Spleen (tissue), 13 donors: Measurements from ENCODE around the gene CXXC4. TPM values are rescaled to one million over a fixed set of nuclear protein-coding genes. Genes with fewer than 3 reads are reported as not detected.

ENCODE experiments used
- DNase-seq: peaks from one replicate; pipeline ENCODE4 v3.0.0-alpha.2; 2020
- H3K27ac ChIP-seq, 8 donors: fragments of 200-600 bp; sonication (generic) in 7 of 8; 1 replicate in 4 of 8; 2 replicates in 4 of 8; pipeline versions ENCODE4 v1.5.0 to v1.8.0; 2016 to 2021; ENCODE audit warnings: inconsistent platforms in 4 of 8, mild to moderate bottlenecking in 4 of 8, moderate library complexity in 1 of 8
- H3K27me3 ChIP-seq, 7 donors: fragments of 200-600 bp; sonication (generic) in 6 of 7; replicated peaks in 1 of 7; 1 replicate in 4 of 7; 2 replicates in 3 of 7; pipeline versions ENCODE4 v1.5.0 to v1.8.0; 2016 to 2021; ENCODE audit warnings: inconsistent platforms in 3 of 7, mild to moderate bottlenecking in 1 of 7
- H3K36me3 ChIP-seq, 6 donors: fragments of 200-600 bp; sonication (generic) in 5 of 6; 1 replicate in 4 of 6; 2 replicates in 2 of 6; pipeline versions ENCODE4 v1.5.0 to v1.8.0; 2016 to 2021; ENCODE audit warnings: inconsistent platforms in 2 of 6
- H3K4me1 ChIP-seq, 6 donors: fragments of 200-600 bp; sonication (generic) in 5 of 6; 1 replicate in 3 of 6; 2 replicates in 3 of 6; pipeline versions ENCODE4 v1.5.0 to v1.8.0; 2016 to 2021; ENCODE audit warnings: inconsistent platforms in 3 of 6
- H3K4me3 ChIP-seq, 8 donors: fragments of 200-600 bp; sonication (generic) in 7 of 8; 1 replicate in 4 of 8; 2 replicates in 4 of 8; pipeline versions ENCODE4 v1.5.0 to v1.8.0; 2016 to 2021; ENCODE audit warnings: inconsistent platforms in 4 of 8, mild to moderate bottlenecking in 4 of 8, moderate library complexity in 2 of 8
- H3K9me3 ChIP-seq, 8 donors: fragments of 200-600 bp; sonication (generic) in 7 of 8; 1 replicate in 4 of 8; 2 replicates in 4 of 8; pipeline versions ENCODE4 v1.5.0 to v1.8.0; 2016 to 2021; ENCODE audit warnings: inconsistent platforms in 4 of 8
- POLR2A ChIP-seq, 3 donors: fragments of 450-650 bp; IDR thresholded peaks; one replicate each; pipeline ENCODE4 v1.5.1; 2017; ENCODE audit warnings: antibody characterized with exemption in 3 of 3, mild to moderate bottlenecking in 1 of 3
- POLR2AphosphoS5 ChIP-seq, 3 donors: sonication (generic); formaldehyde crosslinking; IDR thresholded peaks; one replicate each; pipeline ENCODE4 v1.5.1; 2017; ENCODE audit warnings: antibody characterized with exemption in 3 of 3
- WGBS, 5 donors: extraction: QIAGEN DNeasy Blood & Tissue Kit in 3 of 5; methylation state at CpG; one replicate each; pipeline versions ENCODE4 v1.1.5 to v1.1.7; 2013 to 2018; 5-methylcytosine and 5-hydroxymethylcytosine counted together
- intact Hi-C: fragments of 100-400 bp; cut with DNase I; formaldehyde crosslinking; loops from one replicate; pipeline ENCODE4 v1.15.0; 2023; ENCODE audit warnings: low total_unique reads
- long read RNA-seq, 2 donors: transcript quantifications; one replicate each; lab custom pipeline, GENCODE V29; 2026
- polyA plus RNA-seq, 3 donors: library from polyadenylated mRNA; stranded (reverse); fragments of 200-250 nt; gene quantifications; one replicate each; pipeline ENCODE4 v1.2.1, GENCODE V29; 2013
- total RNA-seq, 7 donors: library from RNA; depleted of rRNA in 3 of 7; stranded (reverse); fragments of >200 nt in 3 of 7; fragmentation: NEBNext Ultra II Directional in 4 of 7; extraction: Animal tissue kit (Norgen Biotek cat#: 25700) in 4 of 7; gene quantifications; one replicate each; pipeline versions ENCODE4 v1.1.0 to v1.2.1, GENCODE V29; 2016 to 2021
- TF ChIP-seq, protein P1 (sequence below), 11 experiments: fragments of 200-600 bp in 7 of 11; fragments of 450-650 bp in 4 of 11; sonication (generic) in 4 of 11; IDR thresholded peaks in 8 of 11; conservative IDR thresholded peaks in 3 of 11; 1 replicate in 7 of 11; 2 replicates in 4 of 11; pipeline versions ENCODE4 v1.4.0 to v1.8.0; 2016 to 2021; ENCODE audit warnings: antibody characterized with exemption in 11 of 11, inconsistent platforms in 4 of 11, mild to moderate bottlenecking in 1 of 11
- donor health status: healthy with polysubstance abuse.
- donor health status: DM: no; HTN: no; CAD: no; lungs with moderate emphysema.
- donor health status: DM: no; HTN: no; CAD: no.
- donor health status: Bipolar disorder and iron deficiency.
- donor health status: healthy.
- donor health status: DM: no; HTN: no; CAD: no.
- donor health status: DM: yes; HTN: yes; CAD: no.

The CXXC4 gene
- 1 to 10 TPM in 4 of 7 donors, under 1 TPM in 3; 0.43 to 1.6 (median 1.2) TPM for total RNA-seq
- polyA plus RNA-seq: under 1 TPM; 0.09 to 0.19 (median 0.15) TPM
- long read RNA-seq, donor 1: 0 reads
- long read RNA-seq, donor 2, full-length matches to known transcripts: 1 of 1 reads
- long read RNA-seq, donor 2, partial matches to known transcripts: 0 of 1 reads
- long read RNA-seq, donor 2, other reads (novel, unspliced or antisense): 0 of 1 reads

DNA sequence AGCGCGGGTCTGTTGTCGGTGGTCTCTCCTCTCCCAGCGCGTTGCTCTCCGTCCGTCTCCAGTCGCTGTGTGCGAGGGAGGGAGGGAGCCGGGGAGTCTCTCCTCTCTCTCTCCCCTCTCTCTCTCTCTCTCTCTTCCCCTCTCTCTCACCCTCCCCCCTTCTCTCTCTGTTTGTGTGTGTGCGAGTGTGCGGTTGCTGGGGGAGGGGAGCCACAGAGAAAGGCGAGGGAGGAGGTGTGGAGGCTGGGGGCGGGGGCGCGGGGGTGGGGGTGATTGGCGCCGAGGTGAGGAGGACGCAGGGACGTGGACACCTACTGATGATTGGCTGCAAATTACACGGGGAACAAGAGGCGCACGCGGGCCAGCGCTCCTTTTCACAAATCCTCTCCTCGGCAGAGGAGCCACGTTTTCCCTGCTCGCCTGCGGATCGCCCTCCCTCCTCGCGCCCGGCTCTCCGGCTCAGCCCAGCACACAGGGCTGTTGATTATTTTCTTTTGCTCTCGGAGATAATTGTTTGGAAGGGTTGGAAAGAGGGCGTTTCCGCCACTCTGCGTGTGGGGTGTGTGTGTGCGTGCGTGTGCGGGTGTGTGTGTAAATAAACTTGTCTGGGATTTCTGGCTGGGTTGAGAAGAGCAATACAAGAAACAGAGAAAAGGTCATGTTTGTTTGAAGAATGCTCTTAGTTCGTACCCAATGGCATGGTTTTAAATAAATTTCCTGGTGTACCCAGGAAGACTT is at the start of gene CXXC4:
TSS of gene CXXC4 (minus strand) at position 73 of the 738 bp plus-strand sequence. CDS start 3,092 bp downstream, outside the sequence.
- peak in 1 of 3 donors; percentile 36 for TF ChIP-seq POLR2AphosphoS5 (IDR thresholded peaks at IDR 0.05)
- TF ChIP-seq POLR2A (IDR thresholded peaks at IDR 0.05): no peak
- Histone ChIP-seq H3K27me3 (peaks cover 0 to 100% (median 37%) of the 10 kb centered on the region in 7 donors), H3K36me3 (no peaks in the 10 kb centered on the region), H3K4me3 (peak within 1 kb of the TSS; percentile 16 to 64 (median 26)), H3K27ac (peak within 1 kb of the TSS in 6 of 8 donors; percentile 11 to 69 (median 63)), H3K9me3 (no peaks in the 10 kb centered on the region), H3K4me1 (peaks cover 0 to 48% (median 26%) of the 10 kb centered on the region in 6 donors)
- 1 to 4% (median 2%) methylated on average over 40 to 42 of the region's 42 CpGs for WGBS, 5 donors
- intact Hi-C loops: no loop called here
- peak; percentile 64 for DNase-seq

DNA sequence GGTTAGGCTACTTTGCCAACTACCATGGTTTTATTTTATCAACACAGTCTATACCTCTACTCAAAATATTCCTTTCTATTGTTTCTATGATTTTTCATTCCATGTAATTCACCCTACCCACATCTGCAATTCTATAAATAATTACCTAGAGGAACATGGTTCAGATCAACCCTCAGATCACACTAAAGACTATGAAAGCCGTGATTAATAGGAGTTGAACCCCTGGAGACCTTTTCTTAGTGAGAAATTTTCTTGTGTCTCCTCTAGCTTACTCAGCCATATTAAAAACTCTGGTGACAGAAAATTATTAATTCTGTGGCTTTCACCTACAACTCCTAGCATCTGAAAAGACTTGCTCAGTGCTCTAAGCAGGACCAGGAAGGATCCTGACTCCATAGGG is 38.5 kb upstream of the CXXC4 start:
- Histone ChIP-seq H3K4me1 (no peaks in the 10 kb centered on the region), H3K27me3 (no peaks in the 10 kb centered on the region), H3K27ac (no peak overlapping the region), H3K4me3 (no peak overlapping the region), H3K9me3 (peaks cover 0 to 12% (median 5%) of the 10 kb centered on the region in 8 donors), H3K36me3 (no peaks in the 10 kb centered on the region)
- intact Hi-C loops: no loop called here
- 67 to 80% (median 71%) methylated on average over 1 of the region's 1 CpG for WGBS, 5 donors
- DNase-seq: no peak
- TF ChIP-seq POLR2A (IDR thresholded peaks at IDR 0.05) (no peak), POLR2AphosphoS5 (IDR thresholded peaks at IDR 0.05) (no peak)
- TF ChIP-seq, protein P1, sequence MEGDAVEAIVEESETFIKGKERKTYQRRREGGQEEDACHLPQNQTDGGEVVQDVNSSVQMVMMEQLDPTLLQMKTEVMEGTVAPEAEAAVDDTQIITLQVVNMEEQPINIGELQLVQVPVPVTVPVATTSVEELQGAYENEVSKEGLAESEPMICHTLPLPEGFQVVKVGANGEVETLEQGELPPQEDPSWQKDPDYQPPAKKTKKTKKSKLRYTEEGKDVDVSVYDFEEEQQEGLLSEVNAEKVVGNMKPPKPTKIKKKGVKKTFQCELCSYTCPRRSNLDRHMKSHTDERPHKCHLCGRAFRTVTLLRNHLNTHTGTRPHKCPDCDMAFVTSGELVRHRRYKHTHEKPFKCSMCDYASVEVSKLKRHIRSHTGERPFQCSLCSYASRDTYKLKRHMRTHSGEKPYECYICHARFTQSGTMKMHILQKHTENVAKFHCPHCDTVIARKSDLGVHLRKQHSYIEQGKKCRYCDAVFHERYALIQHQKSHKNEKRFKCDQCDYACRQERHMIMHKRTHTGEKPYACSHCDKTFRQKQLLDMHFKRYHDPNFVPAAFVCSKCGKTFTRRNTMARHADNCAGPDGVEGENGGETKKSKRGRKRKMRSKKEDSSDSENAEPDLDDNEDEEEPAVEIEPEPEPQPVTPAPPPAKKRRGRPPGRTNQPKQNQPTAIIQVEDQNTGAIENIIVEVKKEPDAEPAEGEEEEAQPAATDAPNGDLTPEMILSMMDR (IDR thresholded peaks at IDR 0.05 in 8 of 11, conservative IDR thresholded peaks at IDR 0.05 in 3 of 11): no peak

DNA sequence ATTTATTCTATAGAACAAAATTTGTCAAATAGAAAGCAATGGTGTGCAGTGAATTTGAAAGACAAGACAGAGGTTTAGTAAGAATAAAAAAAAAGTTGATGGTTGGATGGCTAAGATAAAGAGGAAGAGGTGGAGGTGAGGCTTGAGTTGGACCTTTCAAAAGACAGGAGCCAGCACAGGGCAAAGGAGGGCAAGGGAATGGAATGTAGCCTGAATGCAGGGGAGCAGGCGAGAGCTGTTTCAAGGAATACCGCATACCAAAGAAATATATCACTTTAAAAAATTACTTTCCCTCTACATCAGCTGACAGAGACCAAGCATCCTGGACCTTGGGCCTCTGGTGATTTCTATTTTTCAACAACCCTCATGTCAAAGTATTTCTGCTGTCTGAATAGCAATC is 38.0 kb upstream of the CXXC4 start:
- DNase-seq: no peak
- Histone ChIP-seq H3K4me1 (no peaks in the 10 kb centered on the region), H3K27ac (no peak overlapping the region), H3K9me3 (peaks cover 0 to 12% (median 5%) of the 10 kb centered on the region in 8 donors), H3K27me3 (no peaks in the 10 kb centered on the region), H3K36me3 (no peaks in the 10 kb centered on the region), H3K4me3 (no peak overlapping the region)
- intact Hi-C loops: no loop called here
- 83 to 90% (median 87%) methylated on average over 2 of the region's 2 CpGs for WGBS, 5 donors
- TF ChIP-seq POLR2A (IDR thresholded peaks at IDR 0.05): no peak
- TF ChIP-seq, protein P1 (IDR thresholded peaks at IDR 0.05 in 8 of 11, conservative IDR thresholded peaks at IDR 0.05 in 3 of 11): no peak
- no peak for TF ChIP-seq POLR2AphosphoS5 (IDR thresholded peaks at IDR 0.05)

DNA sequence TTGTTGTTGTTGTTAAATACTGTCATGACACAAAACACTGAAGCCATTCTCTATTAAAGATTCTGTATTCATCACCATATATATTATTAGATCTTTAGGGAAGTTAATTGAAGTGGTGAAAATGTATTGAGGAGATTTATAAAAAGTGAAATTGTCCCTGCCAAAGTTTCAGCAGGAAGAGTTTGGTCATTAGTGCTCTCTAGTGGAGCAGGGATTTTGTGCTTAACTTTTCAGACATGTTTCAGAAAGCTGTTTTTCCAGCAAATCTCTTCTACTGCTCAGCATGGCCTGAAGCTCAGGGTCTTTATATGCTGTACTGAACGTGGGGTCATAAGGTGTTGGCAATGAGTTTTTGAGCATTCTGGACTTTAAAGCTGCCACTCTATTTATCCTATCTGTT is 36.7 kb upstream of the CXXC4 start:
- Histone ChIP-seq H3K4me3 (no peak overlapping the region), H3K4me1 (no peaks in the 10 kb centered on the region), H3K9me3 (peaks cover 0 to 10% (median 5%) of the 10 kb centered on the region in 8 donors), H3K27me3 (no peaks in the 10 kb centered on the region), H3K27ac (no peak overlapping the region), H3K36me3 (no peaks in the 10 kb centered on the region)
- DNase-seq: no peak
- 31 to 54% (median 41%) methylated on average over 1 of the region's 1 CpG for WGBS, 5 donors
- TF ChIP-seq, protein P1 (IDR thresholded peaks at IDR 0.05 in 8 of 11, conservative IDR thresholded peaks at IDR 0.05 in 3 of 11): no peak
- TF ChIP-seq POLR2AphosphoS5 (IDR thresholded peaks at IDR 0.05) (no peak), POLR2A (IDR thresholded peaks at IDR 0.05) (no peak)
- intact Hi-C loops: no loop called here
